Loucy (cell line): ENCODE measurements around the gene KRTAP10-10.

Experiments used
- H2AFZ ChIP-seq: fragments of 200-600 bp; sonication (generic); 2 replicates; pipeline ENCODE4 v1.6.0; 2016; ENCODE audit warnings: antibody characterized with exemption, mild to moderate bottlenecking, low read length, moderate library complexity
- H3F3A ChIP-seq: fragments of 200-600 bp; 2 replicates; pipeline ENCODE4 v1.6.0; 2016; ENCODE audit warnings: antibody characterized with exemption, low read depth, mild to moderate bottlenecking
- H3K27me3 ChIP-seq: fragments of 200-600 bp; sonication (generic); 2 replicates; pipeline ENCODE4 v1.6.1; 2014; ENCODE audit warnings: low read length, mild to moderate bottlenecking; ENCODE audit not compliant: insufficient read depth, poor library complexity, severe bottlenecking
- H3K36me3 ChIP-seq: fragments of 200-600 bp; sonication (generic); 2 replicates; pipeline ENCODE4 v1.6.1; 2016; ENCODE audit warnings: low read length; ENCODE audit not compliant: insufficient read depth
- H3K4me1 ChIP-seq: fragments of 200-600 bp; sonication (generic); 2 replicates; pipeline ENCODE4 v1.5.1; 2014; ENCODE audit warnings: low read length, mild to moderate bottlenecking; ENCODE audit not compliant: insufficient read depth, poor library complexity, severe bottlenecking
- H3K4me2 ChIP-seq: fragments of 200-600 bp; sonication (generic); 2 replicates; pipeline ENCODE4 v1.6.0; 2014; ENCODE audit warnings: antibody characterized with exemption, low read length, low read depth, mild to moderate bottlenecking; ENCODE audit not compliant: poor library complexity, severe bottlenecking
- H3K4me3 ChIP-seq: fragments of 200-600 bp; sonication (generic); 2 replicates; pipeline ENCODE4 v1.5.1; 2014; ENCODE audit warnings: low read length, mild to moderate bottlenecking, mixed read lengths; ENCODE audit not compliant: poor library complexity, severe bottlenecking
- H3K79me2 ChIP-seq: fragments of 200-600 bp; sonication (generic); 2 replicates; pipeline ENCODE4 v1.6.1; 2014; ENCODE audit warnings: low read length; ENCODE audit not compliant: insufficient read depth
- H3K9ac ChIP-seq: fragments of 200-600 bp; sonication (generic); 2 replicates; pipeline ENCODE4 v1.6.0; 2014; ENCODE audit warnings: mild to moderate bottlenecking, low read depth, low read length, moderate library complexity; ENCODE audit not compliant: poor library complexity, severe bottlenecking
- H3K9me2 ChIP-seq: fragments of 200-600 bp; sonication (generic); replicated peaks from 2 replicates; pipeline ENCODE4 v1.6.1; 2016; ENCODE audit warnings: low read depth, low read length, mixed read lengths
- H3K9me3 ChIP-seq: fragments of 200-600 bp; sonication (generic); 2 replicates; pipeline ENCODE4 v1.6.1; 2014; ENCODE audit warnings: mild to moderate bottlenecking, antibody characterized with exemption, low read length, low read depth; ENCODE audit not compliant: insufficient read depth
- H4K20me1 ChIP-seq: fragments of 200-600 bp; sonication (generic); 2 replicates; pipeline ENCODE4 v1.6.0; 2014; ENCODE audit warnings: antibody characterized with exemption, low read length, mild to moderate bottlenecking; ENCODE audit not compliant: insufficient read depth, poor library complexity, severe bottlenecking
- CTCF ChIP-seq: fragments of 200-600 bp; sonication (generic); conservative IDR thresholded peaks from 2 replicates; pipeline ENCODE4 v1.5.1; 2014; ENCODE audit warnings: mild to moderate bottlenecking, antibody characterized with exemption, low read length
- EZH2phosphoT487 ChIP-seq: fragments of 200-600 bp; IDR thresholded peaks from 2 replicates; pipeline ENCODE4 v1.6.1; 2018; ENCODE audit warnings: antibody characterized with exemption, mild to moderate bottlenecking, moderate library complexity, borderline replicate concordance

KRTAP10-10 gene

GRCh38 chr21:44611551-44611950 lies 25.6 kb upstream of the KRTAP10-10 start:
- no peaks in the 10 kb centered on the region for H4K20me1 ChIP-seq
- H3K4me2 ChIP-seq: no peak overlapping the region
- H3K27me3 ChIP-seq: no peaks in the 10 kb centered on the region
- peaks cover 13% of the 10 kb centered on the region; the same call in 1 of the 2 replicates for H3K9me3 ChIP-seq
- no peaks in the 10 kb centered on the region for H3K36me3 ChIP-seq
- H3K4me3 ChIP-seq: no peak overlapping the region
- no peak for TF ChIP-seq EZH2phosphoT487
- no peak for TF ChIP-seq CTCF
- H2AFZ ChIP-seq: no peak overlapping the region
- no peaks in the 10 kb centered on the region for H3K9me2 ChIP-seq
- no peaks in the 10 kb centered on the region for H3K79me2 ChIP-seq
- no peak overlapping the region for H3K9ac ChIP-seq
- H3F3A ChIP-seq: no peaks in the 10 kb centered on the region
- H3K4me1 ChIP-seq: no peaks in the 10 kb centered on the region

GRCh38 chr21:44612029-44612486 lies 25.1 kb upstream of the KRTAP10-10 start, which contains the start of gene KRTAP10-8:
KRTAP10-8 (plus strand) TSS chr21:44612079; CDS start chr21:44612101, 22 bp downstream.
- H3K9me2 ChIP-seq: no peaks in the 10 kb centered on the region
- H2AFZ ChIP-seq: no peak within 1 kb of the TSS
- no peaks in the 10 kb centered on the region for H3K79me2 ChIP-seq
- H3K27me3 ChIP-seq: no peaks in the 10 kb centered on the region
- H3K4me1 ChIP-seq: no peaks in the 10 kb centered on the region
- no peak within 1 kb of the TSS for H3K4me2 ChIP-seq
- H3F3A ChIP-seq: no peaks in the 10 kb centered on the region
- H4K20me1 ChIP-seq: no peaks in the 10 kb centered on the region
- H3K4me3 ChIP-seq: no peak within 1 kb of the TSS
- no peaks in the 10 kb centered on the region for H3K36me3 ChIP-seq
- H3K9me3 ChIP-seq: peaks cover 13% of the 10 kb centered on the region; the same call in 1 of the 2 replicates
- TF ChIP-seq CTCF: no peak
- TF ChIP-seq EZH2phosphoT487: no peak
- no peak within 1 kb of the TSS for H3K9ac ChIP-seq

DNA sequence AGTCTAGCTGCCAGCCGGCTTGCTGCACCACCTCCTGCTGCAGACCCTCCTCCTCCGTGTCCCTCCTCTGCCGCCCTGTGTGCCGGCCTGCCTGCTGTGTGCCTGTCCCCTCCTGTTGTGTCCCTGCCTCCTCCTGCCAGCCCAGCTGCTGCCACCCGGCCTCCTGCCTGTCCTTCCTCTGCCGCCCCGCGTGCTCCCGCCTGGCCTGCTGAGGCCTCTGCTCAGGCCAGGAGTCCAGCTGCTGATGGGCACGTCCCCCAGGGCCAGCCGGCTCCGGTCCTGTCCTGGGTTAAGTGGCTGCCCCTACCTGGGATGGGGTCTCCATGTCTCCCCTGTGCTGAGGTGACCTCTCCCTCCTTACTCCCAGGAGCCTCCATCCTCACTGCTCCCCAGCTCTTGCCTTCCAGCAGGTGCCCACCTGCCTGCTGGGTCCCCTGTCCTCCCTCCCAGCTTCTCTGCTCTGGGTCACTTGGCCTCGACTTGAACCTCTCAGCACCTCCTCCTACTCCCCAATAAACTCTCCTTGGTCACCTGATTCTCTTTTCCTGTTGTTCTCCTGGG lies 24.4 kb upstream of the KRTAP10-10 start:
- H3K79me2 ChIP-seq: no peaks in the 10 kb centered on the region
- H3K27me3 ChIP-seq: no peaks in the 10 kb centered on the region

More for the DNA sequence above, 24.4 kb upstream of the KRTAP10-10 start:
- no peak overlapping the region for H2AFZ ChIP-seq
- no peak overlapping the region for H3K9ac ChIP-seq
- TF ChIP-seq CTCF: no peak
- no peak for TF ChIP-seq EZH2phosphoT487
- H3F3A ChIP-seq: no peaks in the 10 kb centered on the region
- H3K4me1 ChIP-seq: no peaks in the 10 kb centered on the region
- no peak overlapping the region for H3K4me3 ChIP-seq
- H3K9me3 ChIP-seq: peaks cover 13% of the 10 kb centered on the region; the same call in 1 of the 2 replicates
- H4K20me1 ChIP-seq: no peaks in the 10 kb centered on the region
- no peaks in the 10 kb centered on the region for H3K36me3 ChIP-seq
- no peaks in the 10 kb centered on the region for H3K9me2 ChIP-seq
- no peak overlapping the region for H3K4me2 ChIP-seq
